GM12873 (cell line): Measurements from ENCODE around the gene TCF19.

Experiments used
- TF ChIP-seq, protein P1 (sequence below): IDR thresholded peaks from 2 replicates; pipeline ENCODE4 v1.5.1; 2012; ENCODE audit warnings: low read depth, mild to moderate bottlenecking, moderate library complexity, low read length, control low read depth; ENCODE audit not compliant: insufficient read depth; ENCODE audit errors: missing control alignments

TCF19 gene

DNA sequence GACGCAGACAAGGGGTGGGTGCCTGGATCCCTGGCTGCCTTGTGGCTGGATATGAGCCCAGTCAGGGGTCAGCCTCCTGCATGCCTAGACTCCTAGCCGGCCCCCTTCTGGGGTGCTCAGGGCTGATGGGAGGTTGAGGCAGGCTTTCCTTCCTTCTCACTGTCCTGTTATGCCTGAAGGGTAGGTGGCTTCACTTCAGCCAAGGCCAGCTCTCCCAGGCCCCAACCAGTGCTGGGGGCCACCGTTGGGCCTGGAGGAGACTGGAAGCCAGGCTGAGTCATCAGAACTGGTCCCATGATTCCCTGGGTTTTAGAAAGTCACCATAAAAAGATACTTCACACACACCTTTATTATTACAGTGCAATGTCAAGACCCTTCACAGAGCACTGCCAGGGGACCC is 15.0 kb downstream of the TCF19 start:
- TF ChIP-seq, protein P1, sequence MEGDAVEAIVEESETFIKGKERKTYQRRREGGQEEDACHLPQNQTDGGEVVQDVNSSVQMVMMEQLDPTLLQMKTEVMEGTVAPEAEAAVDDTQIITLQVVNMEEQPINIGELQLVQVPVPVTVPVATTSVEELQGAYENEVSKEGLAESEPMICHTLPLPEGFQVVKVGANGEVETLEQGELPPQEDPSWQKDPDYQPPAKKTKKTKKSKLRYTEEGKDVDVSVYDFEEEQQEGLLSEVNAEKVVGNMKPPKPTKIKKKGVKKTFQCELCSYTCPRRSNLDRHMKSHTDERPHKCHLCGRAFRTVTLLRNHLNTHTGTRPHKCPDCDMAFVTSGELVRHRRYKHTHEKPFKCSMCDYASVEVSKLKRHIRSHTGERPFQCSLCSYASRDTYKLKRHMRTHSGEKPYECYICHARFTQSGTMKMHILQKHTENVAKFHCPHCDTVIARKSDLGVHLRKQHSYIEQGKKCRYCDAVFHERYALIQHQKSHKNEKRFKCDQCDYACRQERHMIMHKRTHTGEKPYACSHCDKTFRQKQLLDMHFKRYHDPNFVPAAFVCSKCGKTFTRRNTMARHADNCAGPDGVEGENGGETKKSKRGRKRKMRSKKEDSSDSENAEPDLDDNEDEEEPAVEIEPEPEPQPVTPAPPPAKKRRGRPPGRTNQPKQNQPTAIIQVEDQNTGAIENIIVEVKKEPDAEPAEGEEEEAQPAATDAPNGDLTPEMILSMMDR = no peak

DNA sequence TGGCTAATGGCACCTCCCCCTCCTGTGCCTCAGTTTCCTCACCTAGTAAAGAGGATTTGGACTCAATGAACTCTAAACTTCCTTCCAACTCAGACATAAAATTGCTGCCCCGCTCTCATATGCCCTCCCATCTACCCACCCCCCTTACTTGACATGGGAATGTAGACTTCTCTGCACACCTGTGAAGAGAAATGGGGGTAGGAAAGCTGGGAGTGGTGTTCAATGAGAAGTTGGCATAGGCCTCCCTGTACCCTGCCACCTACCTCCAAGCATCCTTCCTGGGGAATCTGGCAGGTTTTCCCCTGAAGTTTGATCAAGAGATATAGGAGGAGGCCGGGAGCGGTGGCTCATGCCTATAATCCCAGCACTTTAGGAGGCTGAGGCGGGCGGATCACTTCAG is 16.0 kb downstream of the TCF19 start:
- TF ChIP-seq, protein P1 = no peak

DNA sequence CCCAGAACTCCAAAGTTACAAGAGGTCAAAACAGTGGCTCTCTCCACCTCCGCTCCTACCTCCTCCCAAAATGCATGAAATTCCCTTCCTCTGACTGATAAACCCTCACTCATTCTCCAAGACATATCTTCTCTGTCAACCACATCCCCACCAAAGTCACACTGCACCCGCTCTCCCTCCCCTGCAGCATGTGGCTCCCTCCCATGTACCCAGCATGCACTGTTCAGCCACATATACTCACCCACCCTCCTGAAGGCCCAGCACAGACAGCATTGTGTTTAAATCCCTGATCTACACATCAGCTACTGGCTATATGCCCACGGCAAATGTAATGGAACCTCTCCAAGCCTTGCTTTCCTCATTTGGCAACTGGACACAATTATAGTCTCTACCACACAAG is 17.6 kb downstream of the TCF19 start:
- TF ChIP-seq, protein P1 = no peak

DNA sequence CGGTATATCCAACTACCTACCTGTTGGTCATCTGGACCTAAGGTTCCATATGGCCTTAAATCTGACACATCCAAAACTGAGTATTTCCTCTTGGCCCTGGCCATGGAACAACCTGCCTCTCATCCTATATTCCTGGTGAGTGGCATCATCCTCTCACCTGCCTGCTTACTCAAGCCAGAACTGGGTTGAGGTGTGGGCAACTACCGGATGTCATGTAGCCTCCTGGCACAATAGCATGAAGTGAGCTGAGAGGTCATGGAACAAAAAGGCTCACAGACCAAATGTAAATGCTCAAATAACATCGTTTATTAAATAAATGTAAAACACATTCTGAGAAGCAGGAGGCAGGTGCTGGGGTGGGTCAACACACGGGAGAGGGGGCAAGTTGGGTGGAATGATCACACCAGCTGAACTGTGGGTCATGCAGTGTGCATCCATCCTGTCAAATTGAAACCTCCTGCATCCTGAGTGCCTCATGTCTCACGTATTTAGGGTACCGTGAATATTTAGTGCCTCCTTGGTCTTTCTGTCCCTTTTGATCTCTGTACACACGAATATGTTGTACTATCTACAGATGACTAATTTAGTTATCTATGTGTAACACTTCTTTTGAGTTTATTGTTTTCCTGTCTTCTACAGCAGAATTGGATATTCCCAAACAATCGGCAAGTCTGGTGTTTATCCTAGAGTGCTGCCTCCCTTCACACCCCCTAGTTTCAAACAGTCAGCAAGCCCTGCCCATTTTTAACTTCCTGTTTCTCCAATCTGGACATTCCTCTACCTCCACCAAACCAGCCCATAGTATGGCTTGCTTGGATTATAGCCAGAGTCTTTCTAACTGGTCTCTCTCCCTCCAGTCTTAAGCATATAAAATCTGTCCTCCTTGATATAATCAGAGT is 20.0 kb downstream of the TCF19 start:
- TF ChIP-seq, protein P1 = no peak

DNA sequence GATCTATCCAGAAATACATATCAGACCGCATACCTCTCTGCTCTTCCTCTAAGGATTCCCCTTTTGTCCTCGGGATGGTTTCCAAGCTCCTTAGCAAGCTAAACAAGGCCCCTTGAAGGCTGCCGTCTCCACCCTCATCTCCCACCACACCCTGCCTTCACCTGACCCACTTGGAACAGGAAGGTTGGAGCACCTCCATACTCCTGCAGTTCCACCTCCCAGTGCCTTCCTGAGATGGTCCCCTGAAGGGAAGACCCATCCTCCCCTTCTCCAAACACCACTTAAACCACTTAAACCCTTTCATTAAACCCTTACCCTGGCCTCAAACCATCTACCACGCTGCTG is 20.6 kb downstream of the TCF19 start:
- TF ChIP-seq, protein P1 = no peak

DNA sequence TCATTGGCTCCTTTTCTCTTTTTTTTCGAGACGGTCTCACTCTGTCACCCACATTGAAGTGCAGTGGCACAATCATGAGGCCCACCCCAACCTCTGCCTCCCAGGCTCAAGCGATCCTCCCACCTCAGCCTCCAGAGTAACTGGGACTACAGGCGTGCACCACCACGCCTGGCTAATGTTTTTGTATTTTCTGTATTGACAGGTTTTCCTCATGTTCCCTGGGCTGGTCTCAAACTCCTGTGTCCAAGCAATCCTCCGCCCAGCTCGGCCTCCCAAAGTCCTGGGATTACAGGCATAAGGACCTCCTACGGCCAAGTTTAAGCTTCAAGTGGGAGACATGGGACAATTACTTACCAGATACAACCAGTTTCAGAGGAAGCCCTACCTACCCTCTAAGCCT is 21.5 kb downstream of the TCF19 start:
- TF ChIP-seq, protein P1 = no peak

DNA sequence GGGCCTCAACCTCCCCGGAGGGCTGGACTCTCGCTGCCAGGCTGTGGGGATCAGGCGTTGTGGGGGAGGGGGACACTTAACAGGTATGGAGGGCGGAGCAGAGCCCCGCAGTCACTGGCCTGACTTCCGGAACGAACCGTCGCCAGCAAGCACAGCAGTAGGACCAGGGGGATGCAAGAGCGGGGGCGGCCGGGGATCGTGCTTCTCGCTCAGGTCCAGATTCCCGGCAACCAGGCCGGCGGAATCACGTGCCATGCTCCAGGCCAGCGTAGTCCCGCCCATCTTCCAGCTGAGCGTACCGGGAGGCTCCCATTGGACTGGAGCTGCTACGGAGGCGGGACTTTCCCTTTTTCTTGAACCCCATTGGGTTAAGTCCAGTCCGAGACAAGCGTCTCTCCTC is 22.1 kb downstream of the TCF19 start:
- TF ChIP-seq, protein P1 = no peak
